HCT116 (cell line): ENCODE measurements around the gene MIB2. TPM values are rescaled to one million over a fixed set of nuclear protein-coding genes. Genes with fewer than 3 reads are reported as not detected.

Experiments used
- ATAC-seq: fragments of 200-7000 bp; cut with Tn5 transposase; 2 replicates; pipeline ENCODE4 v1.9.1; 2020; ENCODE audit warnings: mild to moderate bottlenecking, moderate library complexity
- BruUV-seq: library from RNA; stranded (reverse); fragments of 400-500 nt; replicated peaks from 2 replicates; lab custom pipeline; 2021; lab: Mats Ljungman, UMichigan
- CTCF ChIA-PET: fragments of 300-600 bp; sonication (Branson Sonifier 250); formaldehyde crosslinking; loops from one replicate; lab custom pipeline; 2021; ENCODE audit warnings: antibody characterized with exemption; lab: Charles Lee
- POLR2A ChIA-PET: fragments of 300-600, 350-600 bp; sonication (Branson Sonifier 250); formaldehyde crosslinking; loops from one replicate; lab custom pipeline; 2021; ENCODE audit warnings: antibody characterized with exemption; lab: Charles Lee
- RAD21 ChIA-PET, 2 experiments: fragments of 300-600 bp; sonication (Branson Sonifier 250); formaldehyde crosslinking; loops; one replicate each; lab custom pipeline; 2023; ENCODE audit warnings: low total read pairs in 2 of 2; ENCODE audit not compliant: uncharacterized antibody in 2 of 2, unreplicated experiment in 2 of 2, low non-redundant PET in 1 of 2; lab: Charles Lee
- DNase-seq: peaks from one replicate; pipeline ENCODE4 v3.0.0-alpha.2; 2010; ENCODE audit warnings: low read depth, low spot score
- H2AFZ ChIP-seq: fragments of 200-600 bp; shearing (Covaris generic), sonication (generic); 2 replicates; pipeline ENCODE4 v1.6.1; 2017; ENCODE audit warnings: low read depth, mixed run types, mixed read lengths, antibody characterized with exemption, low read length; ENCODE audit not compliant: poor library complexity, severe bottlenecking
- H3K27ac ChIP-seq: 2 replicates; pipeline ENCODE4 v1.5.1; 2012; ENCODE audit warnings: low read depth, low read length
- H3K27me3 ChIP-seq: fragments of 200-600 bp; sonication (generic); 2 replicates; pipeline ENCODE4 v1.6.1; 2016; ENCODE audit warnings: mixed run types, low read length, mixed read lengths; ENCODE audit not compliant: insufficient read depth
- H3K36me3 ChIP-seq, 2 experiments: fragments of 200-500 bp in 1 of 2; fragments of 200-600 bp in 1 of 2; sonication (Bioruptor generic) in 1 of 2; sonication (generic) in 1 of 2; 2 replicates each; pipeline versions ENCODE4 v1.5.1 to v1.6.1; 2014 to 2016; ENCODE audit warnings: low read length in 2 of 2, inconsistent platforms in 1 of 2, mixed read lengths in 1 of 2, mixed run types in 1 of 2; ENCODE audit not compliant: insufficient read depth in 2 of 2, control insufficient read depth in 1 of 2
- H3K4me1 ChIP-seq, 2 experiments: fragments of 200-600 bp in 1 of 2; sonication (generic) in 1 of 2; 2 replicates each; pipeline versions ENCODE4 v1.5.1 to v1.6.1; 2012 to 2017; ENCODE audit warnings: low read length in 2 of 2, inconsistent platforms in 1 of 2, mild to moderate bottlenecking in 1 of 2, mixed read lengths in 1 of 2, mixed run types in 1 of 2, moderate library complexity in 1 of 2; ENCODE audit not compliant: insufficient read depth in 2 of 2, control insufficient read depth in 1 of 2
- H3K4me2 ChIP-seq: fragments of 200-600 bp; sonication (generic); 2 replicates; pipeline ENCODE4 v1.6.1; 2017; ENCODE audit warnings: mixed run types, low read length, mixed read lengths
- H3K4me3 ChIP-seq, 2 experiments: fragments of 200-600 bp in 1 of 2; sonication (generic) in 1 of 2; replicated peaks in 1 of 2; 2 replicates each; pipeline ENCODE4 v1.5.1; 2011 to 2016; ENCODE audit warnings: low read length in 2 of 2, control low read depth in 1 of 2, low read depth in 1 of 2, mild to moderate bottlenecking in 1 of 2, mixed read lengths in 1 of 2, mixed run types in 1 of 2
- H3K79me2 ChIP-seq: fragments of 200-600 bp; sonication (generic); 2 replicates; pipeline ENCODE4 v1.6.1; 2017; ENCODE audit warnings: mild to moderate bottlenecking, mixed run types, low read length, moderate library complexity, mixed read lengths; ENCODE audit not compliant: insufficient read depth
- H3K9ac ChIP-seq: fragments of 200-600 bp; sonication (generic); 2 replicates; pipeline ENCODE4 v1.6.1; 2016; ENCODE audit warnings: low read length, mixed read lengths
- H3K9me2 ChIP-seq: fragments of 200-600 bp; sonication (generic), shearing (Covaris generic); 2 replicates; pipeline ENCODE4 v1.6.1; 2017; ENCODE audit warnings: mixed run types, mild to moderate bottlenecking, moderate library complexity; ENCODE audit not compliant: insufficient read depth
- H3K9me3 ChIP-seq, 2 experiments: fragments of 200-500 bp in 1 of 2; fragments of 200-600 bp in 1 of 2; sonication (Bioruptor generic) in 1 of 2; sonication (generic) in 1 of 2; 2 replicates each; pipeline ENCODE4 v1.6.1; 2014 to 2017; ENCODE audit warnings: low read length in 2 of 2, mixed read lengths in 2 of 2, inconsistent platforms in 1 of 2, low read depth in 1 of 2, mild to moderate bottlenecking in 1 of 2, mixed run types in 1 of 2, moderate library complexity in 1 of 2; ENCODE audit not compliant: control insufficient read depth in 1 of 2, insufficient read depth in 1 of 2
- H4K20me1 ChIP-seq: fragments of 200-600 bp; sonication (generic), shearing (Covaris generic); 2 replicates; pipeline ENCODE4 v1.6.1; 2017; ENCODE audit warnings: mixed run types, mild to moderate bottlenecking, moderate library complexity; ENCODE audit not compliant: insufficient read depth
- CTCF ChIP-seq, 3 experiments: fragments of 200-600 bp in 1 of 3; sonication (generic) in 1 of 3; IDR thresholded peaks in 2 of 3; conservative IDR thresholded peaks in 1 of 3; 2 replicates each; pipeline ENCODE4 v1.5.1; 2012 to 2017; ENCODE audit warnings: low read depth in 2 of 3, low read length in 2 of 3, antibody characterized with exemption in 1 of 3, borderline replicate concordance in 1 of 3, control low read depth in 1 of 3, mild to moderate bottlenecking in 1 of 3, mixed read lengths in 1 of 3, mixed run types in 1 of 3, moderate library complexity in 1 of 3; ENCODE audit not compliant: insufficient read depth in 1 of 3
- EZH2 ChIP-seq: fragments of 200-600 bp; sonication (generic); IDR thresholded peaks from 2 replicates; pipeline ENCODE4 v1.6.1; 2017; ENCODE audit warnings: antibody characterized with exemption, mixed run types
- MAX ChIP-seq: IDR thresholded peaks from 2 replicates; pipeline ENCODE4 v1.6.1; 2012
- POLR2A ChIP-seq: IDR thresholded peaks from 2 replicates; pipeline ENCODE4 v1.7.0; 2011; ENCODE audit warnings: borderline replicate concordance; ENCODE audit not compliant: insufficient read depth, insufficient read length; ENCODE audit errors: extremely low read depth
- SIN3A ChIP-seq: IDR thresholded peaks from 2 replicates; pipeline ENCODE4 v1.6.1; 2012; ENCODE audit warnings: low read depth
- YY1 ChIP-seq: IDR thresholded peaks from 2 replicates; pipeline ENCODE4 v1.6.1; 2011; ENCODE audit warnings: low read length, low read depth, moderate library complexity, mild to moderate bottlenecking; ENCODE audit not compliant: insufficient replicate concordance; ENCODE audit errors: extremely low read depth
- ZNF274 ChIP-seq: fragments of 200-500 bp; sonication (Bioruptor generic); IDR thresholded peaks from 2 replicates; pipeline ENCODE4 v1.6.1; 2014; ENCODE audit warnings: mild to moderate bottlenecking, low read depth, low read length, inconsistent platforms
- intact Hi-C: fragments of 100-400 bp; cut with micrococcal nuclease; formaldehyde crosslinking; loops from 2 replicates; pipeline ENCODE4 v1.10.0; 2022
- total RNA-seq: library from RNA; stranded (reverse); gene quantifications from one replicate; pipeline ENCODE4 v1.2.1, GENCODE V29; 2021; ENCODE audit not compliant: unreplicated experiment

Gene MIB2
- total RNA-seq, 1 experiment from 2014 or later: 194 TPM

GRCh38 chr1:1573843-1574720, 41.2 kb upstream of the MIB2 start:
- intact Hi-C loops: loop anchor here (5.0 kb wide), 1 partner anchor 62 kb away; the partner anchor contains the start of gene ATAD3A
- BruUV-seq: no TSS peak

More at GRCh38 chr1:1573843-1574720, 41.2 kb upstream of the MIB2 start:
- CTCF ChIA-PET: no interaction called here
- Histone ChIP-seq H3K4me3 (peak overlapping the region; percentile 84 to 97), H3K9ac (peak overlapping the region; percentile 100), H3K9me2 (no peaks in the 10 kb centered on the region), H2AFZ (no peak overlapping the region), H3K9me3 (no peaks in the 10 kb centered on the region), H3K27ac (peak overlapping the region; percentile 99), H3K36me3 (peaks cover 3 to 16% of the 10 kb centered on the region in 2 experiments; a peak in 3 of 4 replicates), H3K4me1 (peaks cover 17 to 22% of the 10 kb centered on the region in 2 experiments), H3K4me2 (peak overlapping the region; percentile 72), H4K20me1 (peaks cover 10% of the 10 kb centered on the region; the same call in 1 of the 2 replicates), H3K79me2 (peaks cover 53% of the 10 kb centered on the region), H3K27me3 (no peaks in the 10 kb centered on the region)
- POLR2A ChIA-PET: no interaction called here
- RAD21 ChIA-PET: no interaction called here
- no peak for DNase-seq
- no peak for TF ChIP-seq ZNF274
- peak; percentile 2 for TF ChIP-seq POLR2A
- TF ChIP-seq EZH2: no peak
- TF ChIP-seq CTCF (IDR thresholded peaks at IDR 0.05 in 2 of 3, conservative IDR thresholded peaks at IDR 0.05 in 1 of 3; ENCODE audit: borderline replicate concordance in 1 of 3, insufficient read depth in 1 of 3, low read depth in 2 of 3, low read length in 2 of 3): peak in 1 of 3 experiments; percentile 26; a peak in 2 of 6 replicates
- peak; percentile 95 for TF ChIP-seq YY1
- TF ChIP-seq MAX: peak; percentile 14
- TF ChIP-seq SIN3A: peak; percentile 38; the same call in 1 of the 2 replicates
- TF ChIP-seq, all 23 proteins: peak for 5
- peak; percentile 82 for ATAC-seq
